ENCODE data around the gene CFAP53. TPM values are rescaled to one million over a fixed set of nuclear protein-coding genes. Genes with fewer than 3 reads are reported as not detected.
A peak's percentile ranks its signal among the peaks of the same experiment; 100 is the strongest.

CFAP53 gene
- total and polyA plus RNA-seq, 2 of the 13 experiments (the other 11 are each of a cell fraction or from before 2014, with no cell fraction given), result 0.05 to 0.07 TPM

DNA sequence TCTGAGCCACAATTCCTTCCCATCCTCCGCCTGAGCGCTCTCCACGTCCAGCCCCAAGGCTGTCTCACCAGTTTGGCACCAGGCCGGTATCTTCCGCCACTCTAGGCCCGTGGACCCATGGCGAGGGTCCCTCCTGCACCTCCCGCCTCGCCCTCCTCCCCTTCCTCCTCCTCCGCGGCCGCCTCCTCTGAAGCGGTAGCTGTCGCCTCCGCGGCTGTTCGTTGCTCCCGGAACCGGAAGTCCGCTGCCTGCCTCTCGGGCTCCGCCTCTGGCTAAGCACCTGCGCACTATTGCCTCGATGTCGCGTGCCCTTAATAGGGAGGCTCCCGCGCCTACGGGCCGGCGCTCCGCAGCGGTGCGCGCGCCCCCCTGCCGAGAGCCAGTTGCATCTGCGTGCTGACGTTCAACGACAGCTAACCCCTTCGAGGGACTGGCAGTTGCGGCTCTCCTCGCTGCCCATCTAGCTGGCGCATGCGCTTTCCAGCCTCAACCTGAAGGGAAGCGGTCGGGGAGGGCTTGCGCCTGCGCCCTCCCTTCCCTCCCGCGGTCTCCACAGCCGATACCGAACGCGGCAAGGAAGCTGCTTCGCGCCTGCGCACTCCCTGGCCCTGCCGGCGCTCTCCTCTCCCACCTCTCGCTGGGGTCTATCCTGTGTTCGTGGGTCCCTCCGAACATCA lies 15.1 kb upstream of the CFAP53 start, which contains the start of gene MBD1 (continued):
- no peak; the same call in 1 of the 2 replicates for TF ChIP-seq GFI1 (CRISPR knock-in tag; IDR thresholded peaks at IDR 0.05; ENCODE audit: borderline replicate concordance)
- 0 out of 2 replicates have a peak, but pooled peaks have one; percentile 18 for TF ChIP-seq RARA (CRISPR knock-in tag; IDR thresholded peaks at IDR 0.05)
- peak; percentile 86 for TF ChIP-seq ZNF792 (CRISPR knock-in tag; IDR thresholded peaks at IDR 0.05)
- no peak for TF ChIP-seq AKAP8 (CRISPR knock-in tag; IDR thresholded peaks at IDR 0.05)
- TF ChIP-seq TBX2 (CRISPR knock-in tag; IDR thresholded peaks at IDR 0.05; ENCODE audit: borderline replicate concordance), result peak; percentile 80; the same call in 1 of the 2 replicates
- no peak for TF ChIP-seq GPN1 (CRISPR knock-in tag; IDR thresholded peaks at IDR 0.05; ENCODE audit: borderline replicate concordance)
- TF ChIP-seq ZNF761 (CRISPR knock-in tag; conservative IDR thresholded peaks at IDR 0.05), result peak; percentile 53; the same call in 1 of the 2 replicates
- no peak for TF ChIP-seq MAF1 (CRISPR knock-in tag; IDR thresholded peaks at IDR 0.05; ENCODE audit: borderline replicate concordance)
- peak; percentile 47; the same call in 1 of the 2 replicates for TF ChIP-seq TBX3 (IDR thresholded peaks at IDR 0.05; ENCODE audit: borderline replicate concordance)
- TF ChIP-seq ZC3H13 (CRISPR knock-in tag; IDR thresholded peaks at IDR 0.05), result peak; percentile 80
- TF ChIP-seq ATF2 (CRISPR knock-in tag; IDR thresholded peaks at IDR 0.05), result peak; percentile 76; the same call in 1 of the 2 replicates
- 0 out of 2 replicates have a peak, but pooled peaks have one; percentile 53 for TF ChIP-seq ZNF180 (CRISPR knock-in tag; IDR thresholded peaks at IDR 0.05; ENCODE audit: borderline replicate concordance, low read depth)
- TF ChIP-seq MIER3 (CRISPR knock-in tag; IDR thresholded peaks at IDR 0.05; ENCODE audit: borderline replicate concordance), result peak; percentile 85
- peak; percentile 76 for TF ChIP-seq PITX1 (CRISPR knock-in tag; IDR thresholded peaks at IDR 0.05)
- peak; percentile 68; the same call in 1 of the 2 replicates for TF ChIP-seq ZBTB20 (CRISPR knock-in tag; IDR thresholded peaks at IDR 0.05; ENCODE audit: borderline replicate concordance, low read depth)
- TF ChIP-seq, protein P1, sequence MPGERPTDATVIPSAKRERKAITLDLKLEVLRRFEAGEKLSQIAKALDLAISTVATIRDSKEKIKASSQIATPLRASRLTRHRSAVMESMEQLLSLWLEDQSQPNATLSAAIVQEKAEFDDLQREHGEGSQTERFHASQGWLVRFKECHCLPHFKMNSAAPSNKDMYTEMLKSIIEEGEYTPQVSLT (CRISPR knock-in tag; IDR thresholded peaks at IDR 0.05; ENCODE audit: borderline replicate concordance, low read depth), result no peak
- TF ChIP-seq KLF13 (CRISPR knock-in tag; IDR thresholded peaks at IDR 0.05), result 0 out of 2 replicates have a peak, but pooled peaks have one; percentile 27
- TF ChIP-seq ZNF543 (CRISPR knock-in tag; IDR thresholded peaks at IDR 0.05), result no peak; the same call in 1 of the 2 replicates
- TF ChIP-seq ZNF672 (CRISPR knock-in tag; IDR thresholded peaks at IDR 0.05), result 0 out of 2 replicates have a peak, but pooled peaks have one; percentile 50
- peak; percentile 82; the same call in 1 of the 2 replicates for TF ChIP-seq ZNF253 (CRISPR knock-in tag; IDR thresholded peaks at IDR 0.05; ENCODE audit: borderline replicate concordance)
- no peak; the same call in 1 of the 2 replicates for TF ChIP-seq ZNF333 (CRISPR knock-in tag; IDR thresholded peaks at IDR 0.05; ENCODE audit: borderline replicate concordance)
- TF ChIP-seq ZHX1 (CRISPR knock-in tag; IDR thresholded peaks at IDR 0.05; ENCODE audit: low read depth), result peak; percentile 65; the same call in 1 of the 2 replicates
- no peak for TF ChIP-seq NFIC (IDR thresholded peaks at IDR 0.05; ENCODE audit: low read length)
- TF ChIP-seq KLF9 (CRISPR knock-in tag; IDR thresholded peaks at IDR 0.05; ENCODE audit: low read depth), result peak; percentile 78; the same call in 1 of the 2 replicates
- TF ChIP-seq ZSCAN25 (CRISPR knock-in tag; IDR thresholded peaks at IDR 0.05), result no peak; the same call in 1 of the 2 replicates
- TF ChIP-seq ZNF451 (CRISPR knock-in tag; IDR thresholded peaks at IDR 0.05), result peak; percentile 89
